ENCODE measurements around the gene CDKAL1. TPM values are rescaled to one million over a fixed set of nuclear protein-coding genes. Genes with fewer than 3 reads are reported as not detected.

The CDKAL1 gene
- polyA plus RNA-seq, 2 of the 4 experiments (the other 2 are of a cell fraction), result 4.7 to 8.3 TPM

GRCh38 chr6:20808924-20809323 lies 274.7 kb downstream of the CDKAL1 start:
- Histone ChIP-seq H3K27ac (peak overlapping the region in 1 of 2 experiments; percentile 47; a peak in 1 of 6 replicates), H3K9me3 (peaks cover 16% of the 10 kb centered on the region), H3K4me3 (no peak overlapping the region), H3K4me2 (no peak overlapping the region), H3K4me1 (peaks cover 24% of the 10 kb centered on the region)
- FAIRE-seq (no peak), ATAC-seq (no peak), DNase-seq (ENCODE audit: low read depth in 1 of 2, low spot score in 1 of 2) (no peak)
- TF ChIP-seq ZC3H11A (IDR thresholded peaks at IDR 0.05), result no peak
- TF ChIP-seq MAFK (IDR thresholded peaks at IDR 0.05; ENCODE audit: partially characterized antibody), result no peak
- TF ChIP-seq HES2 (IDR thresholded peaks at IDR 0.05), result no peak
- no peak for TF ChIP-seq ZFP36 (IDR thresholded peaks at IDR 0.05; ENCODE audit: borderline replicate concordance, partially characterized antibody)
- TF ChIP-seq KDM5A (IDR thresholded peaks at IDR 0.05), result no peak
- TF ChIP-seq REST (IDR thresholded peaks at IDR 0.05), result no peak
- no peak for TF ChIP-seq RNF2 (IDR thresholded peaks at IDR 0.05; ENCODE audit: borderline replicate concordance, low read depth)
- TF ChIP-seq RARB (CRISPR knock-in tag; IDR thresholded peaks at IDR 0.05), result no peak
- TF ChIP-seq ESRRA (IDR thresholded peaks at IDR 0.05; ENCODE audit: borderline replicate concordance, low read length), result no peak
- no peak for TF ChIP-seq MYC (IDR thresholded peaks at IDR 0.05; ENCODE audit: borderline replicate concordance, low read length)
- no peak for TF ChIP-seq EHF (CRISPR knock-in tag; IDR thresholded peaks at IDR 0.05)
- no peak for TF ChIP-seq KDM1A (IDR thresholded peaks at IDR 0.05; ENCODE audit: low read depth)
- no peak for TF ChIP-seq SREBF2 (IDR thresholded peaks at IDR 0.05)
- TF ChIP-seq HOXB13 (CRISPR knock-in tag; IDR thresholded peaks at IDR 0.05; ENCODE audit: low read depth), result no peak
- TF ChIP-seq E2F6 (IDR thresholded peaks at IDR 0.05; ENCODE audit: borderline replicate concordance, low read depth), result no peak
- no peak for TF ChIP-seq MAZ (IDR thresholded peaks at IDR 0.05; ENCODE audit: borderline replicate concordance, low read depth, low read length)
- POLR2A ChIA-PET, result no interaction called here
- WGBS (ENCODE audit: missing lambda C conversion rate), result 83% methylated on average over 2 of the region's 2 CpGs
- CTCF ChIA-PET, result no interaction called here

- no peak overlapping the region for H3K4me3 ChIP-seq
- peak overlapping the region; percentile 73 for H3K4me2 ChIP-seq
- DNase-seq (ENCODE audit: low read depth in 1 of 2, low spot score in 1 of 2) (peak in 1 of 2 experiments; percentile 5), FAIRE-seq (no peak), ATAC-seq (peak in 1 of 2 experiments; percentile 30; a peak in 2 of 6 replicates)
- ChIA-PET CTCF (no interaction called here), POLR2A (interaction anchor here (1.0 to 1.2 kb wide), 2 partner anchors 777 to 783 kb away, joined by 3 to 5 read pairs; partner anchors contain the start of gene SOX4)
- H3K27ac ChIP-seq, result peak overlapping the region; percentile 87 to 89
- WGBS (ENCODE audit: missing lambda C conversion rate), result 61% methylated on average over 3 of the region's 3 CpGs
- peaks cover 17% of the 10 kb centered on the region for H3K9me3 ChIP-seq
- TF ChIP-seq POLR2A (IDR thresholded peaks at IDR 0.05; ENCODE audit: low read length) (no peak), JUN (IDR thresholded peaks at IDR 0.05) (no peak), HEYL (CRISPR knock-in tag; IDR thresholded peaks at IDR 0.05) (no peak), ZFP36 (IDR thresholded peaks at IDR 0.05; ENCODE audit: borderline replicate concordance, partially characterized antibody) (no peak), MAX (IDR thresholded peaks at IDR 0.05) (no peak), MYC (IDR thresholded peaks at IDR 0.05; ENCODE audit: borderline replicate concordance, low read length) (no peak), ZSCAN20 (CRISPR knock-in tag; IDR thresholded peaks at IDR 0.05) (no peak), CHD4 (IDR thresholded peaks at IDR 0.05; ENCODE audit: borderline replicate concordance) (no peak), FOSL2 (IDR thresholded peaks at IDR 0.05) (no peak), FOSL2 (CRISPR knock-in tag; IDR thresholded peaks at IDR 0.05) (no peak), NFE2L2 (conservative IDR thresholded peaks at IDR 0.05; ENCODE audit: low read length) (no peak), RAD21 (conservative IDR thresholded peaks at IDR 0.05 in 1 of 2, IDR thresholded peaks at IDR 0.05 in 1 of 2) (no peak)
- H3K4me1 ChIP-seq, result peaks cover 24% of the 10 kb centered on the region
Observed at GRCh38 chr6:20810727-20811108, 276.5 kb downstream of the CDKAL1 start.
